ENCODE data around the gene GNB1L. TPM values are rescaled to one million over a fixed set of nuclear protein-coding genes. Genes with fewer than 3 reads are reported as not detected.

Gene GNB1L
- total and polyA plus RNA-seq, 2 of the 13 experiments (the other 11 are each of a cell fraction or from before 2014, with no cell fraction given), result 2.5 to 7.4 TPM

GRCh38 chr22:19757140-19757984, 97.3 kb downstream of the GNB1L start:
- peak overlapping the region in 2 of 3 experiments; percentile 26 to 58; a peak in 2 of 6 replicates for H3K4me3 ChIP-seq (replicated peaks in 1 of 3; ENCODE audit: insufficient read depth in 1 of 3, low read depth in 2 of 3, low read length in 3 of 3)
- intact Hi-C loops (cut with micrococcal nuclease; ENCODE audit: unreplicated experiment), result no loop called here

More at GRCh38 chr22:19757140-19757984, 97.3 kb downstream of the GNB1L start:
- Histone ChIP-seq H3K9me3 (ENCODE audit: low read length) (no peaks in the 10 kb centered on the region), H3K27me3 (ENCODE audit: control insufficient read depth in 1 of 2, insufficient read depth in 2 of 2, low read length in 2 of 2) (peaks cover 16 to 89% of the 10 kb centered on the region in 2 experiments), H3K36me3 (replicated peaks in 1 of 2; ENCODE audit: control insufficient read depth in 1 of 2, insufficient read depth in 2 of 2, low read length in 2 of 2) (no peaks in the 10 kb centered on the region), H3K4me2 (ENCODE audit: low read depth, low read length) (peak overlapping the region; percentile 69), H3K79me2 (ENCODE audit: insufficient read depth, low read length) (no peaks in the 10 kb centered on the region), H4K20me1 (ENCODE audit: insufficient read depth, low read length) (no peaks in the 10 kb centered on the region; the same call in 1 of the 2 replicates), H3K4me1 (ENCODE audit: insufficient read depth, low read length) (peaks cover 32% of the 10 kb centered on the region), H3K9ac (ENCODE audit: insufficient read depth, low read depth, low read length) (no peak overlapping the region), H2AFZ (ENCODE audit: low read length) (no peak overlapping the region), H3K27ac (ENCODE audit: extremely low read length, insufficient read depth, low read length) (no peak overlapping the region)
- TF ChIP-seq ZNF652 (CRISPR knock-in tag; IDR thresholded peaks at IDR 0.05; ENCODE audit: borderline replicate concordance, low read depth) (peak; percentile 83), KDM6A (CRISPR knock-in tag; IDR thresholded peaks at IDR 0.05; ENCODE audit: low read depth) (no peak), TSC22D2 (CRISPR knock-in tag; IDR thresholded peaks at IDR 0.05; ENCODE audit: borderline replicate concordance) (no peak), ZNF800 (CRISPR knock-in tag; IDR thresholded peaks at IDR 0.05) (peak; percentile 1; the same call in 1 of the 2 replicates), ZNF780A (CRISPR knock-in tag; IDR thresholded peaks at IDR 0.05) (no peak), HNF4A (CRISPR knock-in tag; IDR thresholded peaks at IDR 0.05) (peak; percentile 21; the same call in 1 of the 2 replicates), TMF1 (CRISPR knock-in tag; IDR thresholded peaks at IDR 0.05; ENCODE audit: low read depth) (no peak)
- FAIRE-seq (no peak), DNase-seq (ENCODE audit: low spot score) (no peak), ATAC-seq (peak; percentile 23)
- no TSS peak for BruUV-seq (replicated peaks)
- CTCF ChIA-PET (ENCODE audit: low intra/inter-chr PET ratio, low total read pairs), result interaction anchor here (1.1 to 3.1 kb wide), 3 partner anchors 23 to 153 kb away, joined by 3 to 14 read pairs (median 4); no protein-coding TSS in a partner anchor
- POLR2A ChIA-PET, result no interaction called here
- in situ Hi-C loops (cut with HindIII; ENCODE audit: extremely low pct_ligation_motif_present, low pct_unique_long_range_greater_than_20kb), result loop anchor here (10.0 kb wide), 1 partner anchor 157 kb away; no protein-coding TSS in a partner anchor
- WGBS (ENCODE audit: low lambda C conversion rate), result 0% methylated on average over 2 of the region's 16 CpGs

All from HepG2 (cell line).